Stimulated activated naive CD8-positive, alpha-beta T cell treated with anti-CD3 and anti-CD28 coated beads, Interleukin-15, amount 100 ng/mL, for 72 hours (primary cell): ENCODE measurements around the gene FBXO40.
"Not testable (repeated sequence)": the region's sequence is repeated elsewhere in the genome, so short reads cannot be mapped to it uniquely, and the experiment has no call there.

Source experiments
- ATAC-seq: fragments of 150-1000 bp; cut with Tn5 transposase; 2 replicates; pipeline ENCODE4 v1.10.0; 2021; ENCODE audit warnings: mild to moderate bottlenecking, moderate library complexity
- DNase-seq, 2 donors: peaks; one replicate each; pipeline ENCODE4 v3.0.0; 2021 to 2022
- H3K27ac Mint-ChIP-seq, 2 donors: one replicate each; pipeline ENCODE4 v1.8.0; 2022; ENCODE audit warnings: mild to moderate bottlenecking in 2 of 2, mixed read lengths in 2 of 2, moderate library complexity in 2 of 2
- H3K27me3 Mint-ChIP-seq: one replicate; pipeline ENCODE4 v1.8.0; 2022; ENCODE audit warnings: mixed read lengths
- H3K4me1 Mint-ChIP-seq: one replicate; pipeline ENCODE4 v1.8.0; 2022; ENCODE audit warnings: mild to moderate bottlenecking, mixed read lengths
- H3K4me3 Mint-ChIP-seq, 2 donors: one replicate each; pipeline ENCODE4 v1.8.0; 2022; ENCODE audit warnings: mild to moderate bottlenecking in 2 of 2, mixed read lengths in 2 of 2, moderate library complexity in 1 of 2
- H3K9me3 Mint-ChIP-seq, 2 donors: one replicate each; pipeline ENCODE4 v1.8.0; 2022; ENCODE audit warnings: mixed read lengths in 2 of 2

The FBXO40 gene

GRCh38 chr3:121592856-121593702, at the start of gene FBXO40:
Gene FBXO40 (plus strand): TSS chr3:121593379. CDS start chr3:121620576, 27,197 bp downstream.
- DNase-seq (no peak), ATAC-seq (no peak)
- Mint-ChIP-seq H3K4me1 (no peaks in the 10 kb centered on the region), H3K9me3 (no peaks in the 10 kb centered on the region), H3K4me3 (no peak within 1 kb of the TSS), H3K27me3 (no peaks in the 10 kb centered on the region), H3K27ac (no peak within 1 kb of the TSS)

- Mint-ChIP-seq H3K27me3 (no peaks in the 10 kb centered on the region), H3K4me1 (peaks cover 9% of the 10 kb centered on the region), H3K27ac (peak overlapping the region; percentile 92 to 96), H3K4me3 (peak overlapping the region; percentile 91), H3K9me3 (no peaks in the 10 kb centered on the region)
- no peak for DNase-seq
- ATAC-seq: no peak
Measured at GRCh38 chr3:121545049-121545573, 48.1 kb upstream of the FBXO40 start.

GRCh38 chr3:121545574-121546455, 47.4 kb upstream of the FBXO40 start, which contains the start of gene POLQ:
Gene POLQ (minus strand): TSS chr3:121545988. CDS start chr3:121545877, 111 bp downstream.
- no peaks in the 10 kb centered on the region for H3K27me3 Mint-ChIP-seq
- peaks cover 9% of the 10 kb centered on the region for H3K4me1 Mint-ChIP-seq
- peak within 1 kb of the TSS; percentile 92 to 96 for H3K27ac Mint-ChIP-seq
- H3K9me3 Mint-ChIP-seq: no peaks in the 10 kb centered on the region
- DNase-seq (peak; percentile 82 to 88), ATAC-seq (peak; percentile 99)
- peak within 1 kb of the TSS; percentile 91 for H3K4me3 Mint-ChIP-seq

- Mint-ChIP-seq H3K9me3 (no peaks in the 10 kb centered on the region), H3K27ac (no peak overlapping the region), H3K4me3 (no peak overlapping the region), H3K4me1 (no peaks in the 10 kb centered on the region), H3K27me3 (peaks cover 8% of the 10 kb centered on the region)
- DNase-seq: no peak
- no peak for ATAC-seq
Measured at GRCh38 chr3:121552379-121552778, 40.8 kb upstream of the FBXO40 start.

- H3K4me3 Mint-ChIP-seq: no peak overlapping the region
- ATAC-seq: no peak
- DNase-seq: no peak
- H3K27me3 Mint-ChIP-seq: peaks cover 8% of the 10 kb centered on the region
- no peaks in the 10 kb centered on the region for H3K4me1 Mint-ChIP-seq
- no peaks in the 10 kb centered on the region for H3K9me3 Mint-ChIP-seq
- H3K27ac Mint-ChIP-seq: no peak overlapping the region
Measured at GRCh38 chr3:121552797-121553196, 40.4 kb upstream of the FBXO40 start.

GRCh38 chr3:121557426-121557934, 35.7 kb upstream of the FBXO40 start:
- Mint-ChIP-seq H3K4me3 (no peak overlapping the region), H3K4me1 (no peaks in the 10 kb centered on the region), H3K27me3 (peaks cover 14% of the 10 kb centered on the region), H3K27ac (no peak overlapping the region), H3K9me3 (no peaks in the 10 kb centered on the region)
- DNase-seq: no peak
- ATAC-seq: no peak

- no peak for ATAC-seq
- peaks cover 7% of the 10 kb centered on the region for H3K27me3 Mint-ChIP-seq
- no peaks in the 10 kb centered on the region for H3K9me3 Mint-ChIP-seq
- no peak overlapping the region for H3K4me3 Mint-ChIP-seq
- no peaks in the 10 kb centered on the region for H3K4me1 Mint-ChIP-seq
- H3K27ac Mint-ChIP-seq: no peak overlapping the region
- DNase-seq: no peak
Measured at GRCh38 chr3:121562148-121562547, 31.0 kb upstream of the FBXO40 start.

- DNase-seq (no peak), ATAC-seq (no peak)
- H3K9me3 Mint-ChIP-seq: no peaks in the 10 kb centered on the region
- peaks cover 5% of the 10 kb centered on the region for H3K27me3 Mint-ChIP-seq
- no peaks in the 10 kb centered on the region for H3K4me1 Mint-ChIP-seq
- H3K27ac Mint-ChIP-seq: no peak overlapping the region
- no peak overlapping the region for H3K4me3 Mint-ChIP-seq
Measured at GRCh38 chr3:121566773-121567172, 26.4 kb upstream of the FBXO40 start.

- Mint-ChIP-seq H3K27me3 (peaks cover under 1% of the 10 kb centered on the region), H3K27ac (peak within 1 kb of the TSS in 1 of 2 donors; percentile 50), H3K4me1 (no peaks in the 10 kb centered on the region), H3K9me3 (no peaks in the 10 kb centered on the region), H3K4me3 (no peak within 1 kb of the TSS)
- no peak for ATAC-seq
- no peak for DNase-seq
Measured at GRCh38 chr3:121567649-121568048, 25.5 kb upstream of the FBXO40 start, which contains the start of gene ARGFX. Gene ARGFX (plus strand): TSS chr3:121567949. CDS start chr3:121570714, 2,765 bp downstream.

GRCh38 chr3:121574449-121574848, 18.7 kb upstream of the FBXO40 start:
- no peak overlapping the region for H3K27ac Mint-ChIP-seq
- H3K9me3 Mint-ChIP-seq: no peaks in the 10 kb centered on the region
- no peaks in the 10 kb centered on the region for H3K4me1 Mint-ChIP-seq
- peaks cover 7% of the 10 kb centered on the region for H3K27me3 Mint-ChIP-seq
- DNase-seq: no peak
- no peak for ATAC-seq
- no peak overlapping the region for H3K4me3 Mint-ChIP-seq

- Mint-ChIP-seq H3K27ac (no peak overlapping the region), H3K4me1 (no peaks in the 10 kb centered on the region), H3K27me3 (peaks cover 24% of the 10 kb centered on the region), H3K4me3 (no peak overlapping the region), H3K9me3 (no peaks in the 10 kb centered on the region)
- no peak for DNase-seq
- ATAC-seq: no peak
Measured at GRCh38 chr3:121581691-121582090, 11.5 kb upstream of the FBXO40 start.

GRCh38 chr3:121584418-121584817, 8.8 kb upstream of the FBXO40 start:
- Mint-ChIP-seq H3K9me3 (no peaks in the 10 kb centered on the region), H3K27ac (no peak overlapping the region), H3K4me3 (no peak overlapping the region), H3K27me3 (peaks cover 25% of the 10 kb centered on the region), H3K4me1 (no peaks in the 10 kb centered on the region)
- ATAC-seq: no peak
- DNase-seq: no peak

- not testable (repeated sequence) for H3K27ac Mint-ChIP-seq, H3K9me3 Mint-ChIP-seq, H3K27me3 Mint-ChIP-seq, H3K4me3 Mint-ChIP-seq, H3K4me1 Mint-ChIP-seq, DNase-seq, ATAC-seq
Measured at GRCh38 chr3:121593806-121594205, 627 bp downstream of the FBXO40 start.

- H3K4me3 Mint-ChIP-seq: no peak overlapping the region
- DNase-seq (no peak), ATAC-seq (no peak)
- H3K9me3 Mint-ChIP-seq: no peaks in the 10 kb centered on the region
- H3K27me3 Mint-ChIP-seq: no peaks in the 10 kb centered on the region
- no peaks in the 10 kb centered on the region for H3K4me1 Mint-ChIP-seq
- H3K27ac Mint-ChIP-seq: no peak overlapping the region
Measured at GRCh38 chr3:121594850-121595249, 1.7 kb downstream of the FBXO40 start.

GRCh38 chr3:121595765-121596406, 2.7 kb downstream of the FBXO40 start:
- DNase-seq (no peak), ATAC-seq (no peak)
- H3K9me3 Mint-ChIP-seq: no peaks in the 10 kb centered on the region
- no peak overlapping the region for H3K4me3 Mint-ChIP-seq
- no peaks in the 10 kb centered on the region for H3K27me3 Mint-ChIP-seq
- H3K4me1 Mint-ChIP-seq: no peaks in the 10 kb centered on the region
- no peak overlapping the region for H3K27ac Mint-ChIP-seq
